Measurements from ENCODE around the gene UBE2Q1.

UBE2Q1 gene

DNA sequence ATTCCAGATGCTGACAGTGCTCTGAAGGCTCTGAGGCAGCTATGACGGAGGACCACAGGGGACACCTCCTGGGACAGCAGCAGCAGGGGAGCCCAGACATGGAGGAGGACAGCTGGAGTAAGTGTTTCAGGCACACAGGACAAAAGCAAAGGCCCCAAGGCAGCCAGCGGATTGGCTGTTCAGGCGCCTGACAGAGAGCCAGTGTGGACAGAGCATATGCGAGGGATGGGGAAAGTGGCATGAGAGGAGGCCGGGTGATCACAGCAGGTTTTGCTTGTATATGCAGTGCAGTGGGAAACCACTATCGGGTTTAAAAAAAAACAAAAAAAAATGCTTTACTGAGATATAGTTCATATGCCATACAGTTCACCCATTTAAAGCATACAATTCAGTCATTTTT, 28.2 kb upstream of the UBE2Q1 start:
- no peak overlapping the region for H3K4me3 ChIP-seq (replicated peaks; ENCODE audit: low read depth, low read length)
- TF ChIP-seq, protein P1, sequence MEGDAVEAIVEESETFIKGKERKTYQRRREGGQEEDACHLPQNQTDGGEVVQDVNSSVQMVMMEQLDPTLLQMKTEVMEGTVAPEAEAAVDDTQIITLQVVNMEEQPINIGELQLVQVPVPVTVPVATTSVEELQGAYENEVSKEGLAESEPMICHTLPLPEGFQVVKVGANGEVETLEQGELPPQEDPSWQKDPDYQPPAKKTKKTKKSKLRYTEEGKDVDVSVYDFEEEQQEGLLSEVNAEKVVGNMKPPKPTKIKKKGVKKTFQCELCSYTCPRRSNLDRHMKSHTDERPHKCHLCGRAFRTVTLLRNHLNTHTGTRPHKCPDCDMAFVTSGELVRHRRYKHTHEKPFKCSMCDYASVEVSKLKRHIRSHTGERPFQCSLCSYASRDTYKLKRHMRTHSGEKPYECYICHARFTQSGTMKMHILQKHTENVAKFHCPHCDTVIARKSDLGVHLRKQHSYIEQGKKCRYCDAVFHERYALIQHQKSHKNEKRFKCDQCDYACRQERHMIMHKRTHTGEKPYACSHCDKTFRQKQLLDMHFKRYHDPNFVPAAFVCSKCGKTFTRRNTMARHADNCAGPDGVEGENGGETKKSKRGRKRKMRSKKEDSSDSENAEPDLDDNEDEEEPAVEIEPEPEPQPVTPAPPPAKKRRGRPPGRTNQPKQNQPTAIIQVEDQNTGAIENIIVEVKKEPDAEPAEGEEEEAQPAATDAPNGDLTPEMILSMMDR (IDR thresholded peaks at IDR 0.05; ENCODE audit: low read length, missing control alignments), result no peak
- no peak for DNase-seq (ENCODE audit: low read depth)

GRCh38 chr1:154586231-154586630, 27.8 kb upstream of the UBE2Q1 start:
- H3K4me3 ChIP-seq (replicated peaks; ENCODE audit: low read depth, low read length), result no peak overlapping the region
- DNase-seq (ENCODE audit: low read depth), result no peak
- TF ChIP-seq, protein P1 (IDR thresholded peaks at IDR 0.05; ENCODE audit: low read length, missing control alignments), result no peak

GRCh38 chr1:154584267-154584994, 26.0 kb upstream of the UBE2Q1 start:
- TF ChIP-seq, protein P1 (IDR thresholded peaks at IDR 0.05; ENCODE audit: low read length, missing control alignments), result peak; percentile 13
- H3K4me3 ChIP-seq (replicated peaks; ENCODE audit: low read depth, low read length), result no peak overlapping the region
- peak; percentile 17 for DNase-seq (ENCODE audit: low read depth)

GRCh38 chr1:154583773-154584172, 25.3 kb upstream of the UBE2Q1 start:
- TF ChIP-seq, protein P1 (IDR thresholded peaks at IDR 0.05; ENCODE audit: low read length, missing control alignments), result no peak
- no peak overlapping the region for H3K4me3 ChIP-seq (replicated peaks; ENCODE audit: low read depth, low read length)
- peak; percentile 73 for DNase-seq (ENCODE audit: low read depth)

DNA sequence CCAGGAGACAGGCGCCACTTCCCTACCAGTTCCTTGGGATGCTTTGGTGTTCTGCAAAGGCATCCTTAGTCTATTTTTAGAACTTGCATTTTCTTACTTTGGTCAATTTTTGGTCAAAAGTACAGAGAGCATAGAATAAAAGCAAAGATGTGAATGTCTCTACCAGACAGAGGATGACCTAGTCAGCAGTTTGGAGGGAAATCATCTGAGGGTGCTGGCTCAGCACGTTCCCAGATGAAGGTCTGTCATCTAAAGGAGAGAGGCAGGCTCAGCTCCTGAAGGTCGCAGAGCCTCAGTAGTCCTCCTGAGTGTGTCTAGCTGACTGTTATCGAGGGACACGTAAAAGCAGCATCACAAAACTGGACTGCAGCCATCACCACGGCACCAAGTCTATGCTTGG, 24.4 kb upstream of the UBE2Q1 start:
- DNase-seq (ENCODE audit: low read depth), result no peak
- H3K4me3 ChIP-seq (replicated peaks; ENCODE audit: low read depth, low read length), result no peak overlapping the region
- TF ChIP-seq, protein P1 (IDR thresholded peaks at IDR 0.05; ENCODE audit: low read length, missing control alignments), result no peak

DNA sequence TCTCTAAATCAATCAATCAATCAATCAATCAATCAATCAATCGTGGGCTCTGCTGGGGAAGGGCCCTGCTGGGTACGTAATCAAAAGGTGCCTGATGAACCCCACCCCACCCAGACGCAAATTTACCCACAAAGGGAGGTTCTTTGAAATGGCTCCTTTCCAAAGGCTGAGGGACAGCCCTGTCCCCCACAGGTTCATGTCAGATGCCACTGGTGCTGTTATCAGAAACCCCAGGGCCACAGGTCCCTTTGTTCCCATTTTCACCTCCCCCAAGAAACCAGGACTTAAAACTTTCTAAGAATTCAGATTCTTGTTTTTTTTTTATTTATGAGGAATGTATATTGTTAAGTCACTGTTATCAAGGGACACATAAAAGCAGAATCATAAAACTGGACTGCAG, 23.3 kb upstream of the UBE2Q1 start:
- no peak for DNase-seq (ENCODE audit: low read depth)
- H3K4me3 ChIP-seq (replicated peaks; ENCODE audit: low read depth, low read length), result no peak overlapping the region
- TF ChIP-seq, protein P1 (IDR thresholded peaks at IDR 0.05; ENCODE audit: low read length, missing control alignments), result no peak

GRCh38 chr1:154579374-154579773, 20.9 kb upstream of the UBE2Q1 start:
- no peak for DNase-seq (ENCODE audit: low read depth)
- no peak overlapping the region for H3K4me3 ChIP-seq (replicated peaks; ENCODE audit: low read depth, low read length)
- TF ChIP-seq, protein P1 (IDR thresholded peaks at IDR 0.05; ENCODE audit: low read length, missing control alignments), result no peak

Measured in fibroblast of pulmonary artery (primary cell).